ENCODE measurements around the gene ERCC6L2. TPM values are rescaled to one million over a fixed set of nuclear protein-coding genes. Genes with fewer than 3 reads are reported as not detected.

Gene ERCC6L2
- total and polyA plus RNA-seq, 2 experiments from 2014 or later: 33.5 to 80.6 TPM

DNA sequence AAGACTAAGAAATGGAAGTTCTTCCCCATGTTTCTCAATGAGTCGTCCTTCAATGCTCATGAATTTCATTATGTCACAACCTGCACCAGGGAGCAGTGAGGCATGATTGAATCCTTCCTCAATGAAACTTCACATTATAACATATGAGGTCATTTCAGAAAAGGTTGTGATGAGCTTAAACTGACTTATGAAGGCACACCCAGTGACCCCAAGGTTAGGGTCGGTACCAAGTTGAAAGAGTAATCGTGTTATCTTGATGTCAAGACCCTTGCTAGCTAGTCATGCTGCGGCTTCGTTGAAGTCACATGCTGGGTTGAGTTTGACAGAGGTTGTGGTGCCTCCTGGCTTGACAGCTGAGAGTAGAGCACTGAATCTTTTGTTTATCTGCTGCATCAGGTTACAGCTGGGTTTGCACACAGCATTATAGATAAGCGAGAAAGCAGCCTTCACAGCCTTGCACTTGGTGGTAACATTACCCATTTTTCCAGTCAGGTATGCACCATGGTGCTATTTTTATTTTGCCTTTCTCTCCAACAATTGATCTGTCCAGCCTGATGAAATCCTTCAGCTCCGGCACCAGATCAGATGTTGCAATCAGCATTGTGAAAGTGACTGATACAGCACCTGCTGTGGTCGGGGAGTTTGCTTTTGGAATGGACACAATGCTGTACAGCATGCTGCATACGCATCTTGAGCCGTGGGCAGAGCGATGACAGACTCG lies 133.2 kb downstream of the ERCC6L2 start:
- no peaks in the 10 kb centered on the region for H3K27me3 Mint-ChIP-seq (ENCODE audit: insufficient read depth, low read depth, poor library complexity)
- H3K4me3 Mint-ChIP-seq: no peak overlapping the region
- DNase-seq (ENCODE audit: low spot score) (no peak), ATAC-seq (no peak)
- no peak overlapping the region for H3K4me3 ChIP-seq
- no peaks in the 10 kb centered on the region; the same call in 1 of the 2 replicates for H4K20me1 ChIP-seq (replicated peaks; ENCODE audit: insufficient read depth)
- no peaks in the 10 kb centered on the region for H3K9me3 Mint-ChIP-seq
- no peaks in the 10 kb centered on the region for H3F3A ChIP-seq (replicated peaks; ENCODE audit: low read depth)
- H3K36me3 ChIP-seq (ENCODE audit: insufficient read depth): no peaks in the 10 kb centered on the region; the same call in 1 of the 2 replicates
- no peak overlapping the region for H3K4me2 ChIP-seq
- H3K79me2 ChIP-seq (replicated peaks; ENCODE audit: insufficient read depth): no peaks in the 10 kb centered on the region
- H3K27ac Mint-ChIP-seq: no peak overlapping the region
- TF ChIP-seq, protein P1, sequence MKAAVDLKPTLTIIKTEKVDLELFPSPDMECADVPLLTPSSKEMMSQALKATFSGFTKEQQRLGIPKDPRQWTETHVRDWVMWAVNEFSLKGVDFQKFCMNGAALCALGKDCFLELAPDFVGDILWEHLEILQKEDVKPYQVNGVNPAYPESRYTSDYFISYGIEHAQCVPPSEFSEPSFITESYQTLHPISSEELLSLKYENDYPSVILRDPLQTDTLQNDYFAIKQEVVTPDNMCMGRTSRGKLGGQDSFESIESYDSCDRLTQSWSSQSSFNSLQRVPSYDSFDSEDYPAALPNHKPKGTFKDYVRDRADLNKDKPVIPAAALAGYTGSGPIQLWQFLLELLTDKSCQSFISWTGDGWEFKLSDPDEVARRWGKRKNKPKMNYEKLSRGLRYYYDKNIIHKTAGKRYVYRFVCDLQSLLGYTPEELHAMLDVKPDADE (IDR thresholded peaks at IDR 0.05): no peak
- TF ChIP-seq JUNB (IDR thresholded peaks at IDR 0.05; ENCODE audit: unreplicated experiment): no peak
- TF ChIP-seq EZH2phosphoT487 (IDR thresholded peaks at IDR 0.05; ENCODE audit: unreplicated experiment): no peak
- TF ChIP-seq, protein P2, sequence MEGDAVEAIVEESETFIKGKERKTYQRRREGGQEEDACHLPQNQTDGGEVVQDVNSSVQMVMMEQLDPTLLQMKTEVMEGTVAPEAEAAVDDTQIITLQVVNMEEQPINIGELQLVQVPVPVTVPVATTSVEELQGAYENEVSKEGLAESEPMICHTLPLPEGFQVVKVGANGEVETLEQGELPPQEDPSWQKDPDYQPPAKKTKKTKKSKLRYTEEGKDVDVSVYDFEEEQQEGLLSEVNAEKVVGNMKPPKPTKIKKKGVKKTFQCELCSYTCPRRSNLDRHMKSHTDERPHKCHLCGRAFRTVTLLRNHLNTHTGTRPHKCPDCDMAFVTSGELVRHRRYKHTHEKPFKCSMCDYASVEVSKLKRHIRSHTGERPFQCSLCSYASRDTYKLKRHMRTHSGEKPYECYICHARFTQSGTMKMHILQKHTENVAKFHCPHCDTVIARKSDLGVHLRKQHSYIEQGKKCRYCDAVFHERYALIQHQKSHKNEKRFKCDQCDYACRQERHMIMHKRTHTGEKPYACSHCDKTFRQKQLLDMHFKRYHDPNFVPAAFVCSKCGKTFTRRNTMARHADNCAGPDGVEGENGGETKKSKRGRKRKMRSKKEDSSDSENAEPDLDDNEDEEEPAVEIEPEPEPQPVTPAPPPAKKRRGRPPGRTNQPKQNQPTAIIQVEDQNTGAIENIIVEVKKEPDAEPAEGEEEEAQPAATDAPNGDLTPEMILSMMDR (conservative IDR thresholded peaks at IDR 0.05; ENCODE audit: low read depth in 2 of 2): no peak
- TF ChIP-seq, protein P3, sequence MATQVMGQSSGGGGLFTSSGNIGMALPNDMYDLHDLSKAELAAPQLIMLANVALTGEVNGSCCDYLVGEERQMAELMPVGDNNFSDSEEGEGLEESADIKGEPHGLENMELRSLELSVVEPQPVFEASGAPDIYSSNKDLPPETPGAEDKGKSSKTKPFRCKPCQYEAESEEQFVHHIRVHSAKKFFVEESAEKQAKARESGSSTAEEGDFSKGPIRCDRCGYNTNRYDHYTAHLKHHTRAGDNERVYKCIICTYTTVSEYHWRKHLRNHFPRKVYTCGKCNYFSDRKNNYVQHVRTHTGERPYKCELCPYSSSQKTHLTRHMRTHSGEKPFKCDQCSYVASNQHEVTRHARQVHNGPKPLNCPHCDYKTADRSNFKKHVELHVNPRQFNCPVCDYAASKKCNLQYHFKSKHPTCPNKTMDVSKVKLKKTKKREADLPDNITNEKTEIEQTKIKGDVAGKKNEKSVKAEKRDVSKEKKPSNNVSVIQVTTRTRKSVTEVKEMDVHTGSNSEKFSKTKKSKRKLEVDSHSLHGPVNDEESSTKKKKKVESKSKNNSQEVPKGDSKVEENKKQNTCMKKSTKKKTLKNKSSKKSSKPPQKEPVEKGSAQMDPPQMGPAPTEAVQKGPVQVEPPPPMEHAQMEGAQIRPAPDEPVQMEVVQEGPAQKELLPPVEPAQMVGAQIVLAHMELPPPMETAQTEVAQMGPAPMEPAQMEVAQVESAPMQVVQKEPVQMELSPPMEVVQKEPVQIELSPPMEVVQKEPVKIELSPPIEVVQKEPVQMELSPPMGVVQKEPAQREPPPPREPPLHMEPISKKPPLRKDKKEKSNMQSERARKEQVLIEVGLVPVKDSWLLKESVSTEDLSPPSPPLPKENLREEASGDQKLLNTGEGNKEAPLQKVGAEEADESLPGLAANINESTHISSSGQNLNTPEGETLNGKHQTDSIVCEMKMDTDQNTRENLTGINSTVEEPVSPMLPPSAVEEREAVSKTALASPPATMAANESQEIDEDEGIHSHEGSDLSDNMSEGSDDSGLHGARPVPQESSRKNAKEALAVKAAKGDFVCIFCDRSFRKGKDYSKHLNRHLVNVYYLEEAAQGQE (IDR thresholded peaks at IDR 0.05; ENCODE audit: unreplicated experiment): no peak
- no peak for TF ChIP-seq EZH2 (IDR thresholded peaks at IDR 0.05; ENCODE audit: low read depth, unreplicated experiment)
- no peak for TF ChIP-seq ZNF114 (CRISPR knock-in tag; IDR thresholded peaks at IDR 0.05)
- TF ChIP-seq ZNF331 (CRISPR knock-in tag; IDR thresholded peaks at IDR 0.05; ENCODE audit: low read depth): no peak
- TF ChIP-seq, protein P4, sequence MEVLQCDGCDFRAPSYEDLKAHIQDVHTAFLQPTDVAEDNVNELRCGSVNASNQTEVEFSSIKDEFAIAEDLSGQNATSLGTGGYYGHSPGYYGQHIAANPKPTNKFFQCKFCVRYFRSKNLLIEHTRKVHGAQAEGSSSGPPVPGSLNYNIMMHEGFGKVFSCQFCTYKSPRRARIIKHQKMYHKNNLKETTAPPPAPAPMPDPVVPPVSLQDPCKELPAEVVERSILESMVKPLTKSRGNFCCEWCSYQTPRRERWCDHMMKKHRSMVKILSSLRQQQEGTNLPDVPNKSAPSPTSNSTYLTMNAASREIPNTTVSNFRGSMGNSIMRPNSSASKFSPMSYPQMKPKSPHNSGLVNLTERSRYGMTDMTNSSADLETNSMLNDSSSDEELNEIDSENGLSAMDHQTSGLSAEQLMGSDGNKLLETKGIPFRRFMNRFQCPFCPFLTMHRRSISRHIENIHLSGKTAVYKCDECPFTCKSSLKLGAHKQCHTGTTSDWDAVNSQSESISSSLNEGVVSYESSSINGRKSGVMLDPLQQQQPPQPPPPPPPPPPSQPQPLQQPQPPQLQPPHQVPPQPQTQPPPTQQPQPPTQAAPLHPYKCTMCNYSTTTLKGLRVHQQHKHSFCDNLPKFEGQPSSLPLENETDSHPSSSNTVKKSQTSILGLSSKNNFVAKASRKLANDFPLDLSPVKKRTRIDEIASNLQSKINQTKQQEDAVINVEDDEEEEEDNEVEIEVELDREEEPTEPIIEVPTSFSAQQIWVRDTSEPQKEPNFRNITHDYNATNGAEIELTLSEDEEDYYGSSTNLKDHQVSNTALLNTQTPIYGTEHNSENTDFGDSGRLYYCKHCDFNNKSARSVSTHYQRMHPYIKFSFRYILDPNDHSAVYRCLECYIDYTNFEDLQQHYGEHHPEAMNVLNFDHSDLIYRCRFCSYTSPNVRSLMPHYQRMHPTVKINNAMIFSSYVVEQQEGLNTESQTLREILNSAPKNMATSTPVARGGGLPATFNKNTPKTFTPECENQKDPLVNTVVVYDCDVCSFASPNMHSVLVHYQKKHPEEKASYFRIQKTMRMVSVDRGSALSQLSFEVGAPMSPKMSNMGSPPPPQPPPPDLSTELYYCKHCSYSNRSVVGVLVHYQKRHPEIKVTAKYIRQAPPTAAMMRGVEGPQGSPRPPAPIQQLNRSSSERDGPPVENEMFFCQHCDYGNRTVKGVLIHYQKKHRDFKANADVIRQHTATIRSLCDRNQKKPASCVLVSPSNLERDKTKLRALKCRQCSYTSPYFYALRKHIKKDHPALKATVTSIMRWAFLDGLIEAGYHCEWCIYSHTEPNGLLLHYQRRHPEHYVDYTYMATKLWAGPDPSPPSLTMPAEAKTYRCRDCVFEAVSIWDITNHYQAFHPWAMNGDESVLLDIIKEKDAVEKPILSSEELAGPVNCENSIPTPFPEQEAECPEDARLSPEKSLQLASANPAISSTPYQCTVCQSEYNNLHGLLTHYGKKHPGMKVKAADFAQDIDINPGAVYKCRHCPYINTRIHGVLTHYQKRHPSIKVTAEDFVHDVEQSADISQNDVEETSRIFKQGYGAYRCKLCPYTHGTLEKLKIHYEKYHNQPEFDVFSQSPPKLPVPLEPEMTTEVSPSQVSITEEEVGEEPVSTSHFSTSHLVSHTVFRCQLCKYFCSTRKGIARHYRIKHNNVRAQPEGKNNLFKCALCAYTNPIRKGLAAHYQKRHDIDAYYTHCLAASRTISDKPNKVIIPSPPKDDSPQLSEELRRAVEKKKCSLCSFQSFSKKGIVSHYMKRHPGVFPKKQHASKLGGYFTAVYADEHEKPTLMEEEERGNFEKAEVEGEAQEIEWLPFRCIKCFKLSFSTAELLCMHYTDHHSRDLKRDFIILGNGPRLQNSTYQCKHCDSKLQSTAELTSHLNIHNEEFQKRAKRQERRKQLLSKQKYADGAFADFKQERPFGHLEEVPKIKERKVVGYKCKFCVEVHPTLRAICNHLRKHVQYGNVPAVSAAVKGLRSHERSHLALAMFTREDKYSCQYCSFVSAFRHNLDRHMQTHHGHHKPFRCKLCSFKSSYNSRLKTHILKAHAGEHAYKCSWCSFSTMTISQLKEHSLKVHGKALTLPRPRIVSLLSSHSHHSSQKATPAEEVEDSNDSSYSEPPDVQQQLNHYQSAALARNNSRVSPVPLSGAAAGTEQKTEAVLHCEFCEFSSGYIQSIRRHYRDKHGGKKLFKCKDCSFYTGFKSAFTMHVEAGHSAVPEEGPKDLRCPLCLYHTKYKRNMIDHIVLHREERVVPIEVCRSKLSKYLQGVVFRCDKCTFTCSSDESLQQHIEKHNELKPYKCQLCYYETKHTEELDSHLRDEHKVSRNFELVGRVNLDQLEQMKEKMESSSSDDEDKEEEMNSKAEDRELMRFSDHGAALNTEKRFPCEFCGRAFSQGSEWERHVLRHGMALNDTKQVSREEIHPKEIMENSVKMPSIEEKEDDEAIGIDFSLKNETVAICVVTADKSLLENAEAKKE (CRISPR knock-in tag; IDR thresholded peaks at IDR 0.05): no peak
- no peak for TF ChIP-seq POLR2AphosphoS5 (IDR thresholded peaks at IDR 0.05; ENCODE audit: low read depth)
- no peak for TF ChIP-seq STAT1 (IDR thresholded peaks at IDR 0.05; ENCODE audit: unreplicated experiment)
- TF ChIP-seq NANOG (IDR thresholded peaks at IDR 0.05; ENCODE audit: borderline replicate concordance): no peak
- no peak for TF ChIP-seq CREB1 (CRISPR knock-in tag; IDR thresholded peaks at IDR 0.05; ENCODE audit: low read depth)
- H3K27me3 ChIP-seq (ENCODE audit: insufficient read depth): no peaks in the 10 kb centered on the region
- H3K27ac ChIP-seq (ENCODE audit: low read depth): no peak overlapping the region
- H2AFZ ChIP-seq: no peak overlapping the region
- no peaks in the 10 kb centered on the region for H3K9me2 ChIP-seq (ENCODE audit: insufficient read depth)
- H3K36me3 Mint-ChIP-seq (ENCODE audit: low read depth): peaks cover 11% of the 10 kb centered on the region; the same call in 2 of the 3 replicates
- H3K4me1 ChIP-seq (ENCODE audit: insufficient read depth): no peaks in the 10 kb centered on the region
- H3K4me1 Mint-ChIP-seq: no peaks in the 10 kb centered on the region
